Stimulated activated CD4-positive, alpha-beta T cell treated with anti-CD3 and anti-CD28 coated beads, TNF-alpha, amount 100 ng/mL, for 4 hours (primary cell): ENCODE measurements around the gene POLR1F.
"Not testable (repeated sequence)": the region's sequence is repeated elsewhere in the genome, so short reads cannot be mapped to it uniquely, and the experiment has no call there.

ENCODE experiments used
- DNase-seq, 3 experiments: peaks; one replicate each; pipeline ENCODE4 v3.0.0-alpha.2; 2020; ENCODE audit warnings: low read depth in 3 of 3

The POLR1F gene

GRCh38 chr7:19708397-19709248 lies at the start of gene POLR1F:
Gene POLR1F, minus strand, starts transcription at chr7:19709037. Its CDS starts 21 bp downstream, at chr7:19709016.
- peak; percentile 72 to 94 (median 87) for DNase-seq

- DNase-seq, result no peak
Measured at GRCh38 chr7:19754521-19755116, 45.8 kb upstream of the POLR1F start.

GRCh38 chr7:19752020-19752419 lies 43.2 kb upstream of the POLR1F start:
- no peak for DNase-seq

- DNase-seq, result no peak
Measured at GRCh38 chr7:19749658-19750057, 40.8 kb upstream of the POLR1F start.

GRCh38 chr7:19747740-19748339 lies 39.0 kb upstream of the POLR1F start:
- DNase-seq, result no peak

- no peak for DNase-seq
Measured at GRCh38 chr7:19744075-19744474, 35.2 kb upstream of the POLR1F start.

GRCh38 chr7:19728716-19729115 lies 19.9 kb upstream of the POLR1F start:
- DNase-seq, result no peak

- DNase-seq, result no peak
Measured at GRCh38 chr7:19725770-19726169, 16.9 kb upstream of the POLR1F start.

- no peak for DNase-seq
Measured at GRCh38 chr7:19715499-19715898, 6.7 kb upstream of the POLR1F start.

- peak in 1 of 3 experiments; percentile 2 for DNase-seq
Measured at GRCh38 chr7:19713676-19714075, 4.8 kb upstream of the POLR1F start.

- DNase-seq, result no peak
Measured at GRCh38 chr7:19709249-19709578, 377 bp upstream of the POLR1F start.

GRCh38 chr7:19707240-19707639 lies 1.6 kb downstream of the POLR1F start:
- no peak for DNase-seq

GRCh38 chr7:19705663-19706062 lies 3.2 kb downstream of the POLR1F start:
- DNase-seq, result no peak

- no peak for DNase-seq
Measured at GRCh38 chr7:19701471-19701870, 7.4 kb downstream of the POLR1F start.

- no peak for DNase-seq
Measured at GRCh38 chr7:19700936-19701335, 7.9 kb downstream of the POLR1F start.

- DNase-seq, result no peak
Measured at GRCh38 chr7:19698331-19698730, 10.5 kb downstream of the POLR1F start.

GRCh38 chr7:19696926-19697325 lies 11.9 kb downstream of the POLR1F start:
- DNase-seq, result no peak

- DNase-seq, result no peak
Measured at GRCh38 chr7:19692111-19692828, 16.6 kb downstream of the POLR1F start.

GRCh38 chr7:19690736-19691135 lies 18.1 kb downstream of the POLR1F start:
- no peak for DNase-seq

GRCh38 chr7:19689130-19689529 lies 19.7 kb downstream of the POLR1F start:
- not testable (repeated sequence) for DNase-seq

- DNase-seq, result no peak
Measured at GRCh38 chr7:19681596-19681995, 27.2 kb downstream of the POLR1F start.

- no peak for DNase-seq
Measured at GRCh38 chr7:19677180-19677579, 31.7 kb downstream of the POLR1F start.
